K562 (cell line): Measurements from ENCODE around the gene CASP5. TPM values are rescaled to one million over a fixed set of nuclear protein-coding genes. Genes with fewer than 3 reads are reported as not detected.

Experiments
- ATAC-seq: fragments of 200-7000 bp; cut with Tn5 transposase; 3 replicates; pipeline ENCODE4 v1.9.1; 2020; ENCODE audit warnings: moderate library complexity
- BruUV-seq: library from RNA; stranded (reverse); fragments of 400-500 nt; replicated peaks from 2 replicates; lab custom pipeline; 2021; lab: Mats Ljungman, UMichigan
- CTCF ChIA-PET: fragments of 300-600 bp; formaldehyde crosslinking; extraction: SDS; loops from one replicate; lab custom pipeline; 2021; ENCODE audit warnings: low intra/inter-chr PET ratio; lab: Yijun Ruan, JAX
- POLR2A ChIA-PET: fragments of 300-600, 350-650 bp; sonication (Branson Sonifier 250); formaldehyde crosslinking; extraction: SDS; loops from one replicate; lab custom pipeline; 2021; ENCODE audit warnings: antibody characterized with exemption, inconsistent platforms; lab: Yijun Ruan, JAX
- DNase-seq, 4 experiments: peaks; one replicate each; pipeline versions ENCODE4 v3.0.0 to v3.0.0-alpha.2; 2011 to 2018; ENCODE audit warnings: low spot score in 3 of 4, mixed read lengths in 3 of 4; ENCODE audit errors: extremely low read depth in 1 of 4
- FAIRE-seq: peaks from 2 replicates; lab custom pipeline; 2011; peaks lifted over from hg19 to GRCh38; lab: Jason Lieb, UNC
- H2AFZ ChIP-seq: 2 replicates; pipeline ENCODE4 v1.6.0; 2011; ENCODE audit warnings: low read depth, low read length, control low read depth, inconsistent platforms
- H3K27ac ChIP-seq: fragments of 200-600 bp; 3 replicates; pipeline ENCODE4 v1.8.0; 2011; ENCODE audit warnings: low read depth, mild to moderate bottlenecking, control low read depth, inconsistent platforms, low read length, moderate library complexity, mixed read lengths; ENCODE audit errors: extremely low read depth
- H3K27me3 ChIP-seq, 2 experiments: fragments of 300-600 bp in 1 of 2; 2 replicates in 1 of 2; 3 replicates in 1 of 2; pipeline versions ENCODE4 v1.6.0 to v1.8.0; 2011; ENCODE audit warnings: inconsistent platforms in 2 of 2, low read length in 2 of 2, mild to moderate bottlenecking in 1 of 2, mixed read lengths in 1 of 2, moderate library complexity in 1 of 2; ENCODE audit not compliant: control insufficient read depth in 2 of 2, insufficient read depth in 2 of 2
- H3K36me3 ChIP-seq: fragments of 300-600 bp; 3 replicates; pipeline ENCODE4 v1.8.0; 2011; ENCODE audit warnings: mild to moderate bottlenecking, low read length, inconsistent platforms; ENCODE audit not compliant: control insufficient read depth, insufficient read depth
- H3K4me1 ChIP-seq, 2 experiments: fragments of 200-600 bp in 1 of 2; replicated peaks in 1 of 2; 2 replicates in 1 of 2; 3 replicates in 1 of 2; pipeline versions ENCODE4 v1.5.1 to v1.8.0; 2011; ENCODE audit warnings: inconsistent platforms in 2 of 2, low read length in 2 of 2, mild to moderate bottlenecking in 1 of 2, mixed read lengths in 1 of 2, moderate library complexity in 1 of 2; ENCODE audit not compliant: control insufficient read depth in 2 of 2, insufficient read depth in 2 of 2
- H3K4me2 ChIP-seq: 2 replicates; pipeline ENCODE4 v1.6.1; 2011; ENCODE audit warnings: low read length, control low read depth, inconsistent platforms, mixed read lengths; ENCODE audit not compliant: insufficient read depth
- H3K4me3 ChIP-seq: fragments of 200-600 bp; sonication (generic), shearing (Covaris generic); 2 replicates; pipeline ENCODE4 v1.5.1; 2016; ENCODE audit warnings: control low read depth, inconsistent platforms
- H3K79me2 ChIP-seq: fragments of 200-600 bp; 3 replicates; pipeline ENCODE4 v1.8.0; 2011; ENCODE audit warnings: low read length, inconsistent platforms; ENCODE audit not compliant: control insufficient read depth, insufficient read depth
- H3K9ac ChIP-seq, 2 experiments: 2 replicates each; pipeline versions ENCODE4 v1.6.0 to v1.6.1; 2011; ENCODE audit warnings: low read depth in 2 of 2, low read length in 2 of 2, control low read depth in 1 of 2, inconsistent platforms in 1 of 2, mild to moderate bottlenecking in 1 of 2, mixed read lengths in 1 of 2; ENCODE audit not compliant: insufficient read depth in 1 of 2
- H3K9me1 ChIP-seq: one replicate; pipeline ENCODE4 v1.6.0; 2011; ENCODE audit warnings: inconsistent platforms, mild to moderate bottlenecking, low read length, moderate library complexity; ENCODE audit not compliant: control insufficient read depth, insufficient read depth
- H3K9me3 ChIP-seq: replicated peaks from 2 replicates; pipeline ENCODE4 v1.5.1; 2011; ENCODE audit warnings: low read depth, low read length, inconsistent platforms; ENCODE audit not compliant: control insufficient read depth, insufficient read depth
- H4K20me1 ChIP-seq: replicated peaks from 2 replicates; pipeline ENCODE4 v1.6.1; 2011; ENCODE audit warnings: low read length, inconsistent platforms, mixed read lengths; ENCODE audit not compliant: control insufficient read depth, insufficient read depth
- MAFK ChIP-seq: IDR thresholded peaks from 2 replicates; pipeline ENCODE4 v1.6.1; 2011; ENCODE audit warnings: low read length, improper control_type of control experiment
- NCOR1 ChIP-seq: fragments of 450-650 bp; IDR thresholded peaks from 2 replicates; pipeline ENCODE4 v1.6.1; 2016; ENCODE audit warnings: mild to moderate bottlenecking, moderate library complexity
- SP1 ChIP-seq: sonication (generic); formaldehyde crosslinking; IDR thresholded peaks from 2 replicates; pipeline ENCODE4 v1.8.1; 2022; ENCODE audit warnings: mild to moderate bottlenecking, missing genetic modification reagents
- WGBS: fragments of 100-300 bp; shearing (Covaris generic); methylation state at CpG from one replicate; pipeline ENCODE4 v1.1.6; 2016; ENCODE audit warnings: low coverage, mixed read lengths; ENCODE audit not compliant: insufficient coverage; ENCODE audit errors: missing lambda C conversion rate; 5-methylcytosine and 5-hydroxymethylcytosine counted together
- in situ Hi-C: fragments of 300-500 bp; cut with MboI; formaldehyde crosslinking; loops from 4 replicates; pipeline ENCODE4 v1.15.0; 2018; ENCODE audit warnings: inconsistent platforms, mixed read lengths
- intact Hi-C: fragments of 100-400 bp; cut with micrococcal nuclease; formaldehyde crosslinking; loops from 2 replicates; pipeline ENCODE4 v1.14.2; 2022
- polyA plus RNA-seq, 8 experiments: library from polyadenylated mRNA; depleted of rRNA in 4 of 8; stranded (reverse) in 5 of 8; unstranded in 3 of 8; fragments of >200 nt; fragmentation: Nextera tagmentation in 2 of 8; fragmentation: Illumina TruSeq in 1 of 8; extraction: Ambion mirVana in 2 of 8; extraction: Trizol in 1 of 8; gene quantifications; 2 replicates each; pipeline versions ENCODE4 v1.2.1 to v1.2.3, GENCODE V29; 2011 to 2014; ENCODE audit warnings: inconsistent platforms in 1 of 8, missing spikeins in 1 of 8
- total RNA-seq, 7 experiments: library from RNA; depleted of rRNA in 6 of 7; stranded (reverse); fragments of >200 nt in 6 of 7; fragmentation: Illumina TruSeq in 2 of 7; extraction: Trizol in 2 of 7; gene quantifications; 2 replicates each; pipeline versions ENCODE4 v1.2.1 to v1.2.3, GENCODE V29; 2011 to 2021; ENCODE audit warnings: low replicate concordance in 1 of 7
- TF ChIP-seq, protein P1 (sequence below): fragments of 450-650 bp; IDR thresholded peaks from 2 replicates; pipeline ENCODE4 v1.7.1; 2018; ENCODE audit warnings: mild to moderate bottlenecking, low read depth; ENCODE audit not compliant: partially characterized antibody
- TF ChIP-seq, protein P2 (sequence below): fragments of 200-800 bp; sonication (Bioruptor generic); IDR thresholded peaks from 2 replicates; pipeline ENCODE4 v1.6.1; 2017; ENCODE audit warnings: missing genetic modification characterization, missing compliant biosample characterization
- TF ChIP-seq, protein P3 (sequence below): fragments of 250-450 bp; sonication (Bioruptor Pico); IDR thresholded peaks from 2 replicates; pipeline ENCODE4 v1.5.0; 2021

CASP5 gene
- total and polyA plus RNA-seq, 9 of the 15 experiments (the other 6 are each of a cell fraction or from before 2014, with no cell fraction given): not detected

DNA sequence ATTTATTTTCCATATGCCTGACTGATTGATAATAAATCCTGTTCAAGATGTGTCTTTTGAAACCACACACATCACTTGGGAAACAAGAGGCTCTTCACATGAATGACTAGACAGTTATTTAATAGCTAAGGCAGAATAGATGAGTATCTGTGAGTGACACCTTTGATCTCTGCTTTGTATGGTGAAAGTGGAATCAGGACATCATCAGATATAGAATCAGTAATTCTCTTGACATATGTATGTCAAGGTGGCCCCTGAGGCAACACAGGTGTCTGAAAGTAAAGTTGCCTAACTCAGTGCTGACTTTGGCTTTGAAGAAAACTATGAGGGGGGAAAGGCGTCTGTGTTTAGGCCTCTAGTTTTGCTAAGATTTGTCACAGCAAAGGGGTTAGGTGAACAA lies 43.1 kb downstream of the CASP5 start:
- Histone ChIP-seq H3K79me2 (no peaks in the 10 kb centered on the region), H3K9ac (no peak overlapping the region), H3K27me3 (no peaks in the 10 kb centered on the region), H3K36me3 (no peaks in the 10 kb centered on the region), H3K27ac (no peak overlapping the region), H3K4me2 (no peak overlapping the region), H4K20me1 (no peaks in the 10 kb centered on the region), H2AFZ (no peak overlapping the region), H3K9me1 (no peaks in the 10 kb centered on the region), H3K4me1 (no peaks in the 10 kb centered on the region), H3K4me3 (no peak overlapping the region), H3K9me3 (no peaks in the 10 kb centered on the region)
- FAIRE-seq (no peak), ATAC-seq (no peak), DNase-seq (no peak)
- BruUV-seq: no TSS peak
- CTCF ChIA-PET: no interaction called here
- WGBS: 0% methylated on average over 1 of the region's 1 CpG
- POLR2A ChIA-PET: no interaction called here
- TF ChIP-seq MAFK: no peak
- no peak for TF ChIP-seq NCOR1
- TF ChIP-seq, protein P1, sequence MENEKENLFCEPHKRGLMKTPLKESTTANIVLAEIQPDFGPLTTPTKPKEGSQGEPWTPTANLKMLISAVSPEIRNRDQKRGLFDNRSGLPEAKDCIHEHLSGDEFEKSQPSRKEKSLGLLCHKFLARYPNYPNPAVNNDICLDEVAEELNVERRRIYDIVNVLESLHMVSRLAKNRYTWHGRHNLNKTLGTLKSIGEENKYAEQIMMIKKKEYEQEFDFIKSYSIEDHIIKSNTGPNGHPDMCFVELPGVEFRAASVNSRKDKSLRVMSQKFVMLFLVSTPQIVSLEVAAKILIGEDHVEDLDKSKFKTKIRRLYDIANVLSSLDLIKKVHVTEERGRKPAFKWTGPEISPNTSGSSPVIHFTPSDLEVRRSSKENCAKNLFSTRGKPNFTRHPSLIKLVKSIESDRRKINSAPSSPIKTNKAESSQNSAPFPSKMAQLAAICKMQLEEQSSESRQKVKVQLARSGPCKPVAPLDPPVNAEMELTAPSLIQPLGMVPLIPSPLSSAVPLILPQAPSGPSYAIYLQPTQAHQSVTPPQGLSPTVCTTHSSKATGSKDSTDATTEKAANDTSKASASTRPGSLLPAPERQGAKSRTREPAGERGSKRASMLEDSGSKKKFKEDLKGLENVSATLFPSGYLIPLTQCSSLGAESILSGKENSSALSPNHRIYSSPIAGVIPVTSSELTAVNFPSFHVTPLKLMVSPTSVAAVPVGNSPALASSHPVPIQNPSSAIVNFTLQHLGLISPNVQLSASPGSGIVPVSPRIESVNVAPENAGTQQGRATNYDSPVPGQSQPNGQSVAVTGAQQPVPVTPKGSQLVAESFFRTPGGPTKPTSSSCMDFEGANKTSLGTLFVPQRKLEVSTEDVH: no peak
- no peak for TF ChIP-seq SP1 (CRISPR knock-in tag)
- TF ChIP-seq, protein P2, sequence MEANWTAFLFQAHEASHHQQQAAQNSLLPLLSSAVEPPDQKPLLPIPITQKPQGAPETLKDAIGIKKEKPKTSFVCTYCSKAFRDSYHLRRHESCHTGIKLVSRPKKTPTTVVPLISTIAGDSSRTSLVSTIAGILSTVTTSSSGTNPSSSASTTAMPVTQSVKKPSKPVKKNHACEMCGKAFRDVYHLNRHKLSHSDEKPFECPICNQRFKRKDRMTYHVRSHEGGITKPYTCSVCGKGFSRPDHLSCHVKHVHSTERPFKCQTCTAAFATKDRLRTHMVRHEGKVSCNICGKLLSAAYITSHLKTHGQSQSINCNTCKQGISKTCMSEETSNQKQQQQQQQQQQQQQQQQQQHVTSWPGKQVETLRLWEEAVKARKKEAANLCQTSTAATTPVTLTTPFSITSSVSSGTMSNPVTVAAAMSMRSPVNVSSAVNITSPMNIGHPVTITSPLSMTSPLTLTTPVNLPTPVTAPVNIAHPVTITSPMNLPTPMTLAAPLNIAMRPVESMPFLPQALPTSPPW (CRISPR knock-in tag): no peak
- TF ChIP-seq, protein P3, sequence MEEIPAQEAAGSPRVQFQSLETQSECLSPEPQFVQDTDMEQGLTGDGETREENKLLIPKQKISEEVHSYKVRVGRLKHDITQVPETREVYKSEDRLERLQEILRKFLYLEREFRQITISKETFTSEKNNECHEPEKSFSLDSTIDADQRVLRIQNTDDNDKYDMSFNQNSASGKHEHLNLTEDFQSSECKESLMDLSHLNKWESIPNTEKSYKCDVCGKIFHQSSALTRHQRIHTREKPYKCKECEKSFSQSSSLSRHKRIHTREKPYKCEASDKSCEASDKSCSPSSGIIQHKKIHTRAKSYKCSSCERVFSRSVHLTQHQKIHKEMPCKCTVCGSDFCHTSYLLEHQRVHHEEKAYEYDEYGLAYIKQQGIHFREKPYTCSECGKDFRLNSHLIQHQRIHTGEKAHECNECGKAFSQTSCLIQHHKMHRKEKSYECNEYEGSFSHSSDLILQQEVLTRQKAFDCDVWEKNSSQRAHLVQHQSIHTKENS: no peak
- intact Hi-C loops (no loop called here), in situ Hi-C loops (no loop called here)
